PC-9 (cell line): Measurements from ENCODE around the gene BRAF. TPM values are rescaled to one million over a fixed set of nuclear protein-coding genes. Genes with fewer than 3 reads are reported as not detected.
A peak's percentile ranks its signal among the peaks of the same experiment; 100 is the strongest.

Source experiments
- BruUV-seq: library from RNA; stranded (reverse); fragments of 400-500 nt; replicated peaks from 2 replicates; lab custom pipeline; 2021; lab: Mats Ljungman, UMichigan
- CTCF ChIA-PET: fragments of 300-600 bp; sonication (Branson Sonifier 250); formaldehyde crosslinking; loops from one replicate; lab custom pipeline; 2022; ENCODE audit warnings: antibody characterized with exemption; lab: Charles Lee
- POLR2A ChIA-PET: fragments of 300-600 bp; sonication (Branson Sonifier 250); formaldehyde crosslinking; loops from one replicate; lab custom pipeline; 2022; ENCODE audit warnings: antibody characterized with exemption; ENCODE audit not compliant: unreplicated experiment; lab: Charles Lee
- DNase-seq, 2 experiments: peaks; one replicate each; pipeline versions ENCODE4 v3.0.0 to v3.0.0-alpha.2; 2015 to 2022; ENCODE audit warnings: mixed read lengths in 1 of 2
- H2AFZ ChIP-seq: fragments of 200-600 bp; sonication (generic); 2 replicates; pipeline ENCODE4 v1.8.1; 2017; ENCODE audit warnings: antibody characterized with exemption
- H3F3A ChIP-seq: fragments of 200-600 bp; sonication (generic); 2 replicates; pipeline ENCODE4 v1.8.1; 2017; ENCODE audit warnings: antibody characterized with exemption, mild to moderate bottlenecking, low read depth; ENCODE audit not compliant: insufficient read depth
- H3K27ac ChIP-seq: fragments of 200-600 bp; sonication (generic); 2 replicates; pipeline ENCODE4 v1.6.1; 2016; ENCODE audit warnings: mixed run types
- H3K27me3 ChIP-seq: fragments of 200-600 bp; sonication (generic); 2 replicates; pipeline ENCODE4 v1.6.1; 2016; ENCODE audit warnings: low read depth, mixed run types; ENCODE audit not compliant: insufficient read depth
- H3K36me3 ChIP-seq: fragments of 200-600 bp; sonication (generic); 2 replicates; pipeline ENCODE4 v1.6.1; 2016; ENCODE audit warnings: low read depth, mixed run types
- H3K4me1 ChIP-seq: fragments of 200-600 bp; sonication (generic); replicated peaks from 2 replicates; pipeline ENCODE4 v1.6.1; 2016; ENCODE audit warnings: mixed run types; ENCODE audit not compliant: insufficient read depth
- H3K4me2 ChIP-seq: fragments of 200-600 bp; sonication (generic); 2 replicates; pipeline ENCODE4 v1.6.1; 2017; ENCODE audit warnings: mixed run types
- H3K4me3 ChIP-seq: fragments of 200-600 bp; sonication (generic); 2 replicates; pipeline ENCODE4 v1.6.1; 2016; ENCODE audit warnings: mixed run types
- H3K79me2 ChIP-seq: fragments of 200-600 bp; sonication (generic); 2 replicates; pipeline ENCODE4 v1.6.1; 2017; ENCODE audit warnings: low read depth, mixed run types
- H3K9me2 ChIP-seq: fragments of 200-600 bp; sonication (generic); 2 replicates; pipeline ENCODE4 v1.8.1; 2017; ENCODE audit warnings: mild to moderate bottlenecking; ENCODE audit not compliant: insufficient read depth
- H3K9me3 ChIP-seq: fragments of 200-600 bp; sonication (generic); 2 replicates; pipeline ENCODE4 v1.8.1; 2016; ENCODE audit warnings: low read depth; ENCODE audit not compliant: insufficient read depth
- H4K20me1 ChIP-seq: fragments of 200-600 bp; sonication (generic); 2 replicates; pipeline ENCODE4 v1.8.1; 2017; ENCODE audit not compliant: insufficient read depth
- CTCF ChIP-seq: fragments of 200-600 bp; sonication (generic); conservative IDR thresholded peaks from 2 replicates; pipeline ENCODE4 v1.6.1; 2017; ENCODE audit warnings: mixed run types, antibody characterized with exemption, mild to moderate bottlenecking, moderate library complexity
- EZH2 ChIP-seq: fragments of 200-600 bp; sonication (generic); IDR thresholded peaks from 2 replicates; pipeline ENCODE4 v1.8.0; 2017; ENCODE audit warnings: antibody characterized with exemption, low read depth
- intact Hi-C: fragments of 100-400 bp; cut with micrococcal nuclease; formaldehyde crosslinking; loops from one replicate; pipeline ENCODE4 v1.10.0; 2022; ENCODE audit not compliant: unreplicated experiment
- total RNA-seq: library from RNA; stranded (reverse); gene quantifications from 2 replicates; pipeline ENCODE4 v1.2.3, GENCODE V29; 2021

The BRAF gene
- total RNA-seq, 1 experiment from 2014 or later = 56.9 TPM

GRCh38 chr7:140899883-140900282 lies 24.8 kb downstream of the BRAF start:
- POLR2A ChIA-PET = no interaction called here
- Histone ChIP-seq H3K27me3 (no peaks in the 10 kb centered on the region), H3K9me2 (no peaks in the 10 kb centered on the region), H3K9me3 (peaks cover 3% of the 10 kb centered on the region; the same call in 1 of the 2 replicates), H4K20me1 (peaks cover 11% of the 10 kb centered on the region), H3K36me3 (no peaks in the 10 kb centered on the region), H3K4me1 (no peaks in the 10 kb centered on the region; the same call in 1 of the 2 replicates), H3K27ac (no peak overlapping the region), H3F3A (0 out of 2 replicates have a peak, but pooled peaks cover 3% of the 10 kb centered on the region), H3K79me2 (peaks cover 85% of the 10 kb centered on the region), H2AFZ (no peak overlapping the region), H3K4me3 (no peak overlapping the region), H3K4me2 (no peak overlapping the region)
- CTCF ChIA-PET = no interaction called here
- intact Hi-C loops = no loop called here
- BruUV-seq = no TSS peak
- no peak for DNase-seq
- TF ChIP-seq CTCF (no peak), EZH2 (no peak)

- Histone ChIP-seq H3K4me2 (no peak overlapping the region), H3K27me3 (no peaks in the 10 kb centered on the region), H2AFZ (no peak overlapping the region), H3K4me3 (no peak overlapping the region), H3K79me2 (peaks cover 86% of the 10 kb centered on the region), H3K4me1 (no peaks in the 10 kb centered on the region; the same call in 1 of the 2 replicates), H3K27ac (no peak overlapping the region), H3K9me2 (no peaks in the 10 kb centered on the region), H3F3A (0 out of 2 replicates have a peak, but pooled peaks cover 3% of the 10 kb centered on the region), H3K9me3 (peaks cover 3% of the 10 kb centered on the region; the same call in 1 of the 2 replicates), H4K20me1 (peaks cover 10% of the 10 kb centered on the region), H3K36me3 (no peaks in the 10 kb centered on the region)
- DNase-seq = peak in 1 of 2 experiments; percentile 50
- BruUV-seq = no TSS peak
- CTCF ChIA-PET = no interaction called here
- POLR2A ChIA-PET = no interaction called here
- intact Hi-C loops = no loop called here
- no peak for TF ChIP-seq EZH2
- no peak for TF ChIP-seq CTCF
Observed at GRCh38 chr7:140898786-140899536, 25.8 kb downstream of the BRAF start.

GRCh38 chr7:140896996-140897395 lies 27.7 kb downstream of the BRAF start:
- Histone ChIP-seq H3K4me2 (no peak overlapping the region), H3K9me2 (no peaks in the 10 kb centered on the region), H3K4me1 (no peaks in the 10 kb centered on the region; the same call in 1 of the 2 replicates), H4K20me1 (peaks cover 10% of the 10 kb centered on the region; the same call in 1 of the 2 replicates), H2AFZ (no peak overlapping the region), H3K4me3 (no peak overlapping the region), H3K27me3 (no peaks in the 10 kb centered on the region), H3K27ac (no peak overlapping the region), H3K9me3 (no peaks in the 10 kb centered on the region), H3K79me2 (peaks cover 87% of the 10 kb centered on the region), H3F3A (0 out of 2 replicates have a peak, but pooled peaks cover 3% of the 10 kb centered on the region), H3K36me3 (no peaks in the 10 kb centered on the region)
- no TSS peak for BruUV-seq
- DNase-seq = no peak
- TF ChIP-seq CTCF (no peak), EZH2 (no peak)
- ChIA-PET POLR2A (no interaction called here), CTCF (no interaction called here)
- intact Hi-C loops = no loop called here
